ENCODE measurements around the gene SEMA6A.

The SEMA6A gene

DNA sequence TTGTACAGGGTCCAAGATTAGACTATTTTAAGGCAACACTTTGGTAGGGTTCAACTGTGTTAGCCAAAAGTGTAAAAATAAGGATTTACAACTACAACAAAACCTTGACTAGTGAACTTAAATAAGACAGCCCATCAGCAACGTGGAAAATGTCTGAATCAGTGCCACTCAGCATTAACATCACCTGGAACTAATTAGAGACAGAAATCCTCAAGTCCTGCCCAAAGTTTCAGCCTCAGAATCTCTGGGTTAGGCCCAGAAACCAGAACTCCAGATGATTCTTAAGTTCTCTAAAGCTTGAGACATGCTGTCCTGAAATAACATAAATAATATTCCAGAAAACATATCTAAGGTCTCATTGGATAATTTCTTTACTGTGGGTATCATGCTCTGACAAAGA, 118.6 kb downstream of the SEMA6A start:
- DNase-seq = no peak

DNA sequence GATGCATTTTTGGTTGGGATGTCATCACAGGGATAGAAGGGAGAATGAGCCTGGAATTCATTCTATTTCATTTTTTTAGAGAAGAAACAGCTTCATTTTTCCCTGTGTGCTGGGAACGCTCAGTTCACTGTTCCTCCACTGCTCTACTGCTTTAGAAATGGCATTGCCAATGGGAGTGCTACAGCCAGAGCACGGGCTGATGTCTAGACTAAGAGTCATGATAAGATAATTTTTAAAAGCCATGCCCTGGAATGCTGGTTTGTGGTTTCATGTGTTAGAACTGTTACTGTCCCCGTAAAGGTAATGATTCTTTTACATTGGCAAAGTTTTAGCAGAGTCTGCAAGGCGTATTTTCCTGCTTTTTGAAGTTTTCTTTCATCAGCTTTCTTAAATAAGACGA, 119.6 kb downstream of the SEMA6A start:
- DNase-seq = no peak

DNA sequence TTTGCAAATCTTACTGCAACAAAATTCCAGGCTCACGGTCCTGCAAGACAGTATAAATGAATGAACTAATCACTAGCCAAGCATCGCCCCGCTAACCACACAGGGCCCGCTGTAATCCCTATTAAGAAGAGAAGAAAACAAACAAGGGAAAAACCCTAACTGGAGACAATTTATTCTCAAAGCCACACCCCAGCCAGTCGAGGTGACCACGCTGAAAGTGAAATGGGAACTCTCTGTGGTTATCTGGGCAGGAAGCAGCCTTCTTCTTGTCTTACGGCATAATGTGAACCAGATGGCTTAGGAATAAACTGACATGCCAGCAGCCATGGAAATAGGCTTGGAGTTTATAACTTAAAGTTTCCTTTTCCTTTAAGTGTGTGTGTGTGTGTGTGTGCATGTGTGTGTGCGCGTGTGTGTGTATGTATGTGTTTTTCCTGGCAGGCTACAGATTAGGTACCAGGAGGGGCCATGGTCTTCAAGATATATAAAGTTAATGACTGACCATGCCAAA, 120.2 kb downstream of the SEMA6A start:
- no peak for DNase-seq

DNA sequence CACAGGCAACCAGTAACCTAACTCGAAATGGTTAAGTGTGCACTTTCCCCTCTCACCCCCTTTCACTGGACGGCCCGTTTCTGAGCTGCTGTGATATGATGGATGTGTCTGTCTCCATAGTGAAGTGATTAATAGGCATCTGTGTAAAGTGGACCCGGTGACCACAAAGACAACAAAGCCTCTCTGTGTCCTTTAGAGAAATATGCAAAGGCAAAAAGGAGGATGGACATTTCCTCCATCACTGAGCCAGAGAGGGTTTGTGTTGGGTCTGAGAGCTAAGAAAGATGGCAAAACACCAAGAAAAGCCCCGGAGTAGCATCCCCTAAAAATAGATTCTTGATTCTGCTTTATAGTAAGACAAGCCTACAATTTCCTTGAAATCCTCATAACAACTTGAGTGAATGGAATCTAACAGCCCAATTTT, 120.6 kb downstream of the SEMA6A start:
- no peak for DNase-seq

- no peak for DNase-seq
Observed at GRCh38 chr5:116452774-116453368, 121.8 kb downstream of the SEMA6A start.

DNA sequence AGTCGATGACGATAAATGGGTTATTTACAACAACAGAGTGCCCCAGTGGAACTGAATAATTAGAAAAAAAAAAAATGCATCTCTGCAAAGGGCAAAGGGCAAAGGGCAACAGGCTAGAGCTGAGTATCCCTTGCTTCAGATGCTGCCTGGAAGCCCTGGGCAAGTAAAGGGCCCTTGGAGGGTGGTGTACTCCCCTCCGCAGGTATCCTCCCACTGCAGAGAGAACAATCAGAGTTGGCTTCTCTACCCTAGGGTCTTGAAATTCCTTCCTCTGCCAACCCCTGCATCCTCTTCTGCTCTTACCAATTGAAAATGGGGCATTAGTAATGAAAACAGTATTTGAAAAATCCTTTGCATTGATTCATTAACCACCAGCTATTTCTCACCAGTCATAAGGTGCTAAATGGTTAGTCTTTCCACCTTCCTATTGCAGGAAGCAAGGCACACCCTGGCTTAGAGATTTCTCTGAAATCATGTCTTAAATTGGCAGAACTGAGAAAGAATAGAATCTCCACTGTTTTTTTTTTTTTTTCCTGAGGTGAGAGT, 122.6 kb downstream of the SEMA6A start:
- DNase-seq = no peak

DNA sequence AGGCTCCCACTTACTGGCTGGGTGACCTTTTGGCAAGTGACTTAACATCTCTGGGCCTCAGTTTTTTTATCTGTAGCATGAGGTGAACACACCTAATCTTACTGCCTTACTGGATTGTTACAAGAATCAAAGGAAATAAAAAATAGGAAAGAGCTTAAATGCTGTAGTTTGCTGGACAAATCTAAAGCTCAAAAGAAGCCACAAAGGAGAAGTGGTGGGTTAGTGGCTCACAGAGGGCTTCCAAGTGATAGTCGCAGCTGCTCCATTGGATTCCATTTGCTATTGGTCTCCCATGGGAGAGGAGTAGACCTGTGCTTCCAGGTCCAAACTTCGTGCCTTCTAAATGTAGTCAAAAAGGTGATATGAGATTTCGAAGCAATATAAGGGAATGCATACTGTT, 123.6 kb downstream of the SEMA6A start:
- DNase-seq = no peak

- DNase-seq = no peak
Observed at GRCh38 chr5:116449458-116449857, 125.2 kb downstream of the SEMA6A start.

DNA sequence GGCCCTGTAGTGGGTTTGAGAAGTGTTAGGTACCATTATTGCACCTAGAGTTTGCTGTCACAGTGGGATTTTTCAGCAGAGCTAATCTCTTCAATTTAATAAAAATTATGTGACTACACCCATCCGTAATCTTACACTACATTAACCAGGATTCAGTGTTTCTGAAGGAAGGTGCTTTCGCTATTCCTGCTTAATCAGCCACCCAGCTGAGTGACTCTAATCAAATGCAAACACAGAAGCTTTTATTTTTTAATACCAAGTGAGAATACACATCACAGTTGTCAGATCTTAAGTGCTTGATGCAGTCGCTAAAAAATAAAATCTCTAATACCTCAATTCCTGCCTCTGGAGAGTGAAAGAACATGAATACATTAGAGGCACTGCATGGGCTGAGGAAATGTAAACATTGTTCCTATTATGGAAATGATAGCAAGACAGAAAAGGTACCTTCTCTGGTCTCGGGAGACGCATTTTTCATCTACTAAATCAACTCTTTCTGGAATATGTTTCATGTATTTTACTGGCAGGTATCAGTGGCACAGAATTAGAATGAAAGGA, 125.7 kb downstream of the SEMA6A start:
- no peak for DNase-seq

DNA sequence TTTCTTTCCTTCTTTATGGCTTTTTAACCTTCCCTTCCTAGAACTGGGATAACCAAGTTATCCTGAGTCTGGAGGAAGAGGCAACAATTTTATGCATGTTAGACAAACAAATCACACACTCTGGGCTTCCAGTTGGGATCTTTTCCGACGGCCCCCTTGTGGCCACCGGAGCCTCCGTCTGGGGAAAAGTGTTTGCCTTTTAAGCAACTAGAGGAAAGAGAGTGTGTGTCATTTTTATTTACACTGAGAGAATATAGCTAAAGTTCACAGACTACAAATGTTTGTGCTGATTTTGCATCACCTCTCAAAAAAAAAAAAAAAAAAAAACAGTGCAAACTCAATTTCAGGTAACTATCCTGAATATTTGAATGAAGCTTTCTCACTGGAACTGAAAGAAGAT, 126.2 kb downstream of the SEMA6A start:
- DNase-seq = no peak

- DNase-seq = no peak
Observed at GRCh38 chr5:116446356-116447005, 128.1 kb downstream of the SEMA6A start.

- no peak for DNase-seq
Observed at GRCh38 chr5:116445311-116445710, 129.3 kb downstream of the SEMA6A start.

DNA sequence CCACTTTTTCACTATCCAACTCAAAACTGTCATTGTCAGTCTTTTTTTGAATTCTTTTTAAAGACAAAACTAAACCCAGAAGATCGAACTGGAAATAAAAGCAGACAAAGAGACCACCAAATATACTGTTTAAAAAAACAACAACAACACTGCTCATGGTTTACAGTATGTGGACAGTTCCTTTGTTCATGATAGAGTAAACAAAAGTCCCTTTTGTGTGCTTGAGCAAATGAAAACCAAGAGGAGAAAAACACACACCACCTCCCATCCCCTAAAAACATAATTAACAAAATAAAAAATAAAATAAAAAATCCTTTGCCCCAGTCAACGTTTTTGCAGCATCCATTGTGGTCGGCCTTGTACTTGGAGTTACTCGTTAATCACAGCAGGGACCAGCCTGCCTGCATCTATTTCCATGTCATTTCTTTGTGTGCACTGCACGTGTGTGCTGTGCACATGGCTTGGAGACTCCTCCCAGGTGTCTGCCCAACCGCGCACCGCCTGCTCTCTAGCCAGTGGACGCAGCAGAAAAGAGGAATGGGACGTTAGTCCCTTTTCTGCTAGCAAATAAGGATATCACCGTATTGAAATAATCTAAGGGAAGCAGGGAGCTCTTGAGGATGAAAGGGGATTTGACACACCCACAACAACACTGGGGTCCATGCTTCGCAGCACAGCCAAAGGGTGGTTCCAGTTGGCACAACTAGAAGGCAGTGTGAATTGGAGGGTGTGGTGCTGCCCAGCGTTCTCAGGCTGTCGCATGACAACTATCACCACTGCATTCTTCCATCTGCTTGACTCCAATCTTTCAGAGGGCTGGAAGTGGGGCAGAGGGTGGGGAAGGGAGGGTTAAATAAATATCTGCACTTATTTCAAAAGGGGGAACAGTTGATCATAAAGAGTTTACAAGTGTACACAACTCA, 130.0 kb downstream of the SEMA6A start:
- DNase-seq = no peak

GRCh38 chr5:116442931-116443551, 131.6 kb downstream of the SEMA6A start:
- DNase-seq = no peak

- DNase-seq = no peak
Observed at GRCh38 chr5:116442095-116442534, 132.5 kb downstream of the SEMA6A start.

- DNase-seq = no peak
Observed at GRCh38 chr5:116441223-116441622, 133.4 kb downstream of the SEMA6A start.

DNA sequence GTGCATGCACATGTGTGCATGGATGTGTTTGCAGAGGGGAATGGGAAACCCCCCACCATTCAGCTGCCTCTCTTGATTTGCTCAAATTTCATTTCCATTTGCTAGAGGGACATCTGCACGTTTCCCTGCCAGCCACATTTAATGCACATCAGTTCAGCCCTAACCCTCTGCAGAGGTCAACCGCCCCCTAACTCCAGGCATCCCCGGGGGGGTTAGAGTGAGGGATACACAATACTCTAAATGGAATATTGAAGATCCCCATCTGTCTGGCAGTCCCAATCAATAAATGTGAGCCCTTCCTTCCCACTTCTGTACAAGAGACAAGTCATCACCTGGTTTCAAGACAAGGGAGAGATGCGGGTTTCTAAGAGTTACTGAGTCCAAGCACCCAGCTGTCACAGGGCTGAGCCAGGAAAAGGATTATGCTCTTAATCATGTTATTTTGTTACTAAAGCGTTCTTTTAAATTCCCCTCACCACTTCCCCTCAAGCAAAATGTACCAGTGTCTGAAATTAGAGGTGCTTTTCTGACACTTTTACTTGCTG, 134.1 kb downstream of the SEMA6A start:
- no peak for DNase-seq

- DNase-seq = no peak
Observed at GRCh38 chr5:116439905-116440304, 134.7 kb downstream of the SEMA6A start.

DNA sequence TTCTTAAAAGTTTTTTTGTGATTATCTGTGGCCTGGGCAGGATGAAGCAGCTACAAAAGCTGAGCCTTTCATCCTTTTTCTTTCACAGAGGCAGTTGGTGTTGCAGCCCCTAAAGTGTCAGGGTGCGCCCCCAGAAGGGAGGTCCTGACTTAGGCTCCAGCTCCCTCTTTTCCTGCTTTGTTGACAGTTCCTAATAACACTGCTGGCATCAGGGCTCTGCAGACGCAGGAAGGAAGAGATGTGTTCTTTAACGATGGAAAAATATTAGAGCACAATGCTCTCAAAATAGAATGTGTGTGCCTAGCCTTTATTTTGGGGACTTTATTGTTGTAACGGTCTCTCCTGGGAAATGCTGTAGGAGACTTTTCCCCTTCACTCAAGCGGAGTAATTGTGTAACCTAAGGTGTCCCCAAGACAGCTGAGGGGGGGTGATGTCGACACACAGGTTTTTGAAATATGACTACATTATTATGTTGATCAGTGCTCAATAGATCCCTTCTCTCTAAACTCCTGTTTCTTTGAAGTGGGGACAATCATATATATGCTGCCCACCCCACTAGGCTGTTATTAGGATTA, 135.6 kb downstream of the SEMA6A start:
- DNase-seq = no peak

GRCh38 chr5:116437922-116438578, 136.6 kb downstream of the SEMA6A start:
- DNase-seq = no peak

DNA sequence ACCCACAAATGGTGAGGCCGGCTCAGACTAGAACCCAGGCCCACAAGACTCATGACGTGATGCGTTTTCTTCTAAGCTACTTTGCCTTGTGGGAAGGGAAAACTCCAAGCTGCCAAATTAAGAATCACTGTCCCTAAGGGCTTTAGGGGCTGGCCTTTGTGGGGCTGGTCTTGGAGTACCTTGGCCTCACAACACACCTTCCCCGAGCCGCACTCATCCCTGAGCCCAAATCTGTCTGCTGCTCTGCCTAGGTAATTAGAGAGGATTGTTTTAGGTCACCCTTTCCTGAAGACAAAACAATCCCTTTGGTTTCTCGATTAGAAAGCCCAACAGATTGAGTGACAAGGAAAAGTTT, 137.3 kb downstream of the SEMA6A start:
- no peak for DNase-seq
